Panc1 (cell line): ENCODE results near the gene RAPGEF5. TPM values are rescaled to one million over a fixed set of nuclear protein-coding genes. Genes with fewer than 3 reads are reported as not detected.

Experiments used
- total RNA-seq: library from RNA; stranded (reverse); gene quantifications from one replicate; pipeline ENCODE4 v1.2.1, GENCODE V29; 2021; ENCODE audit not compliant: unreplicated experiment

RAPGEF5 gene
- total RNA-seq, 1 experiment from 2014 or later = 1.4 TPM

Other genes with a start within 250 kb of the RAPGEF5 start
- 3.3 TPM for gene STEAP1B, start 143.0 kb upstream of the RAPGEF5 start, total RNA-seq